GM18861 (cell line): Measurements from ENCODE around the gene ARVCF.
"Not testable (repeated sequence)": the region's sequence is repeated elsewhere in the genome, so short reads cannot be mapped to it uniquely, and the experiment has no call there.

ENCODE experiments used
- ATAC-seq: cut with Tn5 transposase; IDR thresholded peaks from one replicate; pipeline ENCODE4 v1.9.1; 2021; ENCODE audit not compliant: unreplicated experiment

ARVCF gene

GRCh38 chr22:19941365-19942082, 75.1 kb downstream of the ARVCF start, which contains the start of the genes COMT and TXNRD2:
Gene COMT (plus strand): TSS chr22:19941772. CDS start chr22:19962527, 20,755 bp downstream.
Gene TXNRD2 (minus strand): TSS chr22:19941818. CDS start chr22:19941803, 15 bp downstream.
- ATAC-seq = no peak

GRCh38 chr22:19940536-19941364, 75.9 kb downstream of the ARVCF start:
- no peak for ATAC-seq

- no peak for ATAC-seq
Observed at GRCh38 chr22:19937616-19938473, 78.8 kb downstream of the ARVCF start.

- ATAC-seq = no peak
Observed at GRCh38 chr22:19936513-19936912, 80.1 kb downstream of the ARVCF start.

GRCh38 chr22:19935123-19935718, 81.4 kb downstream of the ARVCF start:
- ATAC-seq = not testable (repeated sequence)

GRCh38 chr22:19933341-19934241, 83.0 kb downstream of the ARVCF start:
- no peak for ATAC-seq

GRCh38 chr22:19932367-19933206, 84.0 kb downstream of the ARVCF start:
- ATAC-seq = no peak

- ATAC-seq = no peak
Observed at GRCh38 chr22:19931514-19931913, 85.1 kb downstream of the ARVCF start.

- ATAC-seq = no peak
Observed at GRCh38 chr22:19930551-19931486, 85.8 kb downstream of the ARVCF start.

- no peak for ATAC-seq
Observed at GRCh38 chr22:19929586-19930550, 86.8 kb downstream of the ARVCF start.

- no peak for ATAC-seq
Observed at GRCh38 chr22:19928207-19928606, 88.4 kb downstream of the ARVCF start.

GRCh38 chr22:19927696-19928095, 88.9 kb downstream of the ARVCF start:
- ATAC-seq = no peak

- ATAC-seq = not testable (repeated sequence)
Observed at GRCh38 chr22:19926028-19926427, 90.6 kb downstream of the ARVCF start.

GRCh38 chr22:19923914-19924513, 92.6 kb downstream of the ARVCF start:
- no peak for ATAC-seq

- ATAC-seq = no peak
Observed at GRCh38 chr22:19921544-19922081, 95.0 kb downstream of the ARVCF start.
